RWPE2 (cell line): ENCODE measurements around the gene N4BP2.

Source experiments
- ATAC-seq: fragments of 200-7000 bp; cut with Tn5 transposase; 3 replicates; pipeline ENCODE4 v1.9.1; 2021; ENCODE audit warnings: low read depth
- DNase-seq: peaks from one replicate; pipeline ENCODE4 v3.0.0-alpha.2; 2020; ENCODE audit warnings: low spot score
- H3K27ac ChIP-seq: fragments of 450-650 bp; 2 replicates; pipeline ENCODE4 v1.5.1; 2017; ENCODE audit warnings: mild to moderate bottlenecking; ENCODE audit not compliant: poor library complexity, severe bottlenecking
- H3K27me3 ChIP-seq: fragments of 250-450 bp; sonication (Bioruptor Pico); 2 replicates; pipeline ENCODE4 v1.5.1; 2021; ENCODE audit warnings: mild to moderate bottlenecking, moderate library complexity; ENCODE audit not compliant: insufficient read depth, poor library complexity, severe bottlenecking
- H3K36me3 ChIP-seq: fragments of 250-450 bp; sonication (Bioruptor Pico); 2 replicates; pipeline ENCODE4 v1.5.1; 2020; ENCODE audit warnings: low read depth, mild to moderate bottlenecking, moderate library complexity
- H3K4me1 ChIP-seq: fragments of 250-450 bp; sonication (Bioruptor Pico); 2 replicates; pipeline ENCODE4 v1.5.1; 2021; ENCODE audit warnings: mild to moderate bottlenecking, moderate library complexity; ENCODE audit not compliant: insufficient read depth, poor library complexity, severe bottlenecking
- H3K4me3 ChIP-seq: fragments of 250-450 bp; sonication (Bioruptor Pico); 2 replicates; pipeline ENCODE4 v1.5.1; 2021; ENCODE audit warnings: mild to moderate bottlenecking, moderate library complexity; ENCODE audit not compliant: severe bottlenecking
- H3K9me3 ChIP-seq: fragments of 250-450 bp; sonication (Bioruptor Pico); 2 replicates; pipeline ENCODE4 v1.5.1; 2021; ENCODE audit warnings: mild to moderate bottlenecking, moderate library complexity; ENCODE audit not compliant: severe bottlenecking
- CTCF ChIP-seq: fragments of 450-650 bp; IDR thresholded peaks from one replicate; pipeline ENCODE4 v1.5.1; 2017; ENCODE audit warnings: mild to moderate bottlenecking, moderate library complexity; ENCODE audit not compliant: poor library complexity, severe bottlenecking

Gene N4BP2

GRCh38 chr4:40199999-40200874, 143.6 kb downstream of the N4BP2 start:
- ATAC-seq (no peak), DNase-seq (no peak)
- H3K4me1 ChIP-seq = no peaks in the 10 kb centered on the region
- H3K27ac ChIP-seq = no peak overlapping the region
- H3K27me3 ChIP-seq = no peaks in the 10 kb centered on the region
- H3K4me3 ChIP-seq = no peak overlapping the region
- no peaks in the 10 kb centered on the region for H3K36me3 ChIP-seq
- no peak for TF ChIP-seq CTCF
- H3K9me3 ChIP-seq = no peaks in the 10 kb centered on the region

- Histone ChIP-seq H3K36me3 (no peaks in the 10 kb centered on the region), H3K27me3 (no peaks in the 10 kb centered on the region), H3K27ac (no peak overlapping the region), H3K4me3 (no peak overlapping the region), H3K4me1 (no peaks in the 10 kb centered on the region), H3K9me3 (no peaks in the 10 kb centered on the region)
- ATAC-seq (no peak), DNase-seq (no peak)
- no peak for TF ChIP-seq CTCF
Observed at GRCh38 chr4:40200875-40201801, 144.5 kb downstream of the N4BP2 start.

GRCh38 chr4:40201898-40202297, 145.2 kb downstream of the N4BP2 start:
- DNase-seq = no peak
- Histone ChIP-seq H3K9me3 (no peaks in the 10 kb centered on the region), H3K36me3 (no peaks in the 10 kb centered on the region), H3K4me1 (no peaks in the 10 kb centered on the region), H3K27me3 (no peaks in the 10 kb centered on the region), H3K27ac (no peak overlapping the region), H3K4me3 (no peak overlapping the region)
- no peak for ATAC-seq
- TF ChIP-seq CTCF = no peak

- no peak overlapping the region for H3K4me3 ChIP-seq
- no peaks in the 10 kb centered on the region for H3K9me3 ChIP-seq
- H3K4me1 ChIP-seq = no peaks in the 10 kb centered on the region
- H3K27ac ChIP-seq = no peak overlapping the region
- no peaks in the 10 kb centered on the region for H3K27me3 ChIP-seq
- no peak for DNase-seq
- no peak for ATAC-seq
- H3K36me3 ChIP-seq = no peaks in the 10 kb centered on the region
- TF ChIP-seq CTCF = no peak
Observed at GRCh38 chr4:40202474-40202873, 145.8 kb downstream of the N4BP2 start.
